Suprapubic skin (tissue), 3 donors: ENCODE data around the gene SSC5D.

Source experiments
- CTCF ChIP-seq, 2 donors: fragments of 200-600 bp in 1 of 2; fragments of 450-650 bp in 1 of 2; sonication (generic) in 1 of 2; IDR thresholded peaks; one replicate each; pipeline ENCODE4 v1.5.1; 2016 to 2019; ENCODE audit warnings: antibody characterized with exemption in 2 of 2, mild to moderate bottlenecking in 1 of 2, moderate library complexity in 1 of 2
- POLR2AphosphoS5 ChIP-seq, 3 donors: sonication (generic); formaldehyde crosslinking; IDR thresholded peaks; one replicate each; pipeline ENCODE4 v1.6.1; 2017; ENCODE audit warnings: antibody characterized with exemption in 3 of 3

DNA sequence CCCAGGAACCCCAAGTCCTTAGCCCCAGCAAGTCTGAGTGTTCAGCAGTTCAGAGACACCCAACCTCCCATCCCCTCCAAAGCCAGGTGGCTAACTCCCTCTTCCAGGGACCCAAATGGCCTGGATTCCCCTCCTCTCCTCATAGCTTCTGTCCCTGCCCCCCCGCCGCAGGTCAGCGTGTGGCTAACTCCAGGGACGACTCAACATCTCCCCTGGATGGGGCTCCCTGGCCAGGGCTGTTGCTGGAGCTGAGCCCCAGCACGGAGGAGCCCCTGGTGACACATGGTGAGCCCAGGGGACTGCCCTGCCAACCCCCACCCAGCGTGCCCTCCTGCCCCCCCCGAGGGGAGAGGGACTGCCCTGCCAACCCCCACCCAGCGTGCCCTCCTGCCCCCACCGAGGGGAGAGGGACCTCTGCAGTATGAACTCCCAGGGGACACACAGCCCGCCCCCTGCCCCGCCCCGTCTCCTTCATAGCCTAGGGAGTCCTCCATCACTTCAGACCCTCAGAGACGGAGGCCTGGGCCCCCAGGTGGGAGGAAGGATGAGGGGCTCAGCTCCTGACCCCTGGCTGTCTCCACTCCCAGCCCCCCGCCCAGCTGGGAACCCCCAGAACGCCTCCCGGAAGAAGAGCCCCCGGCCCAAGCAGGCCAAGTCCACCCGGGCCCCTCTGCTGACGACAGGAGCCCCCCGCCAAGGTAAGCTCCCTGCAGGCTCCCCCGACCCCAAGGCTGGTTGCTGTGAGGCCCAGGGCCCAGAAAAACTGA, 1.7 kb downstream of the SSC5D start:
- TF ChIP-seq CTCF (IDR thresholded peaks at IDR 0.05) (no peak), POLR2AphosphoS5 (IDR thresholded peaks at IDR 0.05) (no peak)
